Panc1 (cell line): Measurements from ENCODE around the gene F3. TPM values are rescaled to one million over a fixed set of nuclear protein-coding genes. Genes with fewer than 3 reads are reported as not detected.

Experiments
- ATAC-seq: fragments of 200-7000 bp; cut with Tn5 transposase; 2 replicates; pipeline ENCODE4 v1.9.1; 2020; ENCODE audit warnings: mild to moderate bottlenecking, moderate library complexity
- BruUV-seq: library from RNA; stranded (reverse); fragments of 400-500 nt; replicated peaks from 2 replicates; lab custom pipeline; 2021; lab: Mats Ljungman, UMichigan
- CTCF ChIA-PET: fragments of 300-600 bp; sonication (Branson Sonifier 250); formaldehyde crosslinking; loops from one replicate; lab custom pipeline; 2022; ENCODE audit warnings: antibody characterized with exemption; lab: Charles Lee
- POLR2A ChIA-PET: fragments of 300-600 bp; sonication (Branson Sonifier 250); formaldehyde crosslinking; loops from one replicate; lab custom pipeline; 2022; ENCODE audit warnings: antibody characterized with exemption; lab: Charles Lee
- DNase-seq: peaks from one replicate; pipeline ENCODE4 v3.0.0-alpha.2; 2010; ENCODE audit warnings: low read depth, low spot score
- H3K27ac ChIP-seq: 2 replicates; pipeline ENCODE4 v1.5.1; 2011; ENCODE audit warnings: mild to moderate bottlenecking, low read length, inconsistent platforms
- H3K27me3 ChIP-seq: fragments of 200-500 bp; sonication (Bioruptor generic); 2 replicates; pipeline ENCODE4 v1.6.0; 2014; ENCODE audit warnings: low read length, inconsistent platforms; ENCODE audit not compliant: control insufficient read depth, insufficient read depth
- H3K36me3 ChIP-seq: fragments of 200-500 bp; sonication (Bioruptor generic); 2 replicates; pipeline ENCODE4 v1.5.1; 2014; ENCODE audit warnings: inconsistent platforms, mild to moderate bottlenecking, low read length, moderate library complexity; ENCODE audit not compliant: control insufficient read depth, insufficient read depth
- H3K4me1 ChIP-seq: 2 replicates; pipeline ENCODE4 v1.5.1; 2011; ENCODE audit warnings: inconsistent platforms, mild to moderate bottlenecking, low read length, moderate library complexity; ENCODE audit not compliant: control insufficient read depth, insufficient read depth
- H3K4me3 ChIP-seq, 2 experiments: 2 replicates each; pipeline ENCODE4 v1.5.1; 2011 to 2012; ENCODE audit warnings: low read depth in 2 of 2, low read length in 2 of 2, mild to moderate bottlenecking in 2 of 2, inconsistent platforms in 1 of 2, moderate library complexity in 1 of 2
- H3K9me3 ChIP-seq: fragments of 200-500 bp; sonication (Bioruptor generic); 2 replicates; pipeline ENCODE4 v1.5.1; 2014; ENCODE audit warnings: low read depth, mild to moderate bottlenecking, inconsistent platforms, low read length, moderate library complexity; ENCODE audit not compliant: control insufficient read depth, insufficient read depth
- POLR2AphosphoS5 ChIP-seq: IDR thresholded peaks from 2 replicates; pipeline ENCODE4 v1.6.1; 2012; ENCODE audit warnings: mild to moderate bottlenecking, low read depth, low read length, moderate library complexity
- SIN3A ChIP-seq: IDR thresholded peaks from 2 replicates; pipeline ENCODE4 v1.6.1; 2012; ENCODE audit warnings: low read depth, mild to moderate bottlenecking, low read length, moderate library complexity, borderline replicate concordance; ENCODE audit not compliant: insufficient read depth
- TCF7L2 ChIP-seq: IDR thresholded peaks from 2 replicates; pipeline ENCODE4 v1.6.1; 2011; ENCODE audit warnings: mild to moderate bottlenecking, low read depth, low read length, inconsistent platforms
- in situ Hi-C: cut with HindIII; loops from 2 replicates; pipeline ENCODE4 v1.10.0; 2016; ENCODE audit warnings: low sequenced_read_pairs, low pct_unique_long_range_greater_than_20kb
- intact Hi-C: fragments of 100-400 bp; cut with micrococcal nuclease; formaldehyde crosslinking; loops from one replicate; pipeline ENCODE4 v1.10.0; 2022; ENCODE audit not compliant: unreplicated experiment
- total RNA-seq: library from RNA; stranded (reverse); gene quantifications from one replicate; pipeline ENCODE4 v1.2.1, GENCODE V29; 2021; ENCODE audit not compliant: unreplicated experiment
- TF ChIP-seq, protein P1 (sequence below): fragments of 450-650 bp; IDR thresholded peaks from 2 replicates; pipeline ENCODE4 v1.5.1; 2017; ENCODE audit warnings: mild to moderate bottlenecking
- TF ChIP-seq, protein P2 (sequence below), 2 experiments: IDR thresholded peaks; 2 replicates each; pipeline ENCODE4 v1.6.1; 2011 to 2012; ENCODE audit warnings: low read depth in 2 of 2, control low read depth in 1 of 2, low read length in 1 of 2, mild to moderate bottlenecking in 1 of 2, moderate library complexity in 1 of 2; ENCODE audit not compliant: insufficient read depth in 1 of 2

Gene F3
- total RNA-seq, 1 experiment from 2014 or later: 2.6 TPM

DNA sequence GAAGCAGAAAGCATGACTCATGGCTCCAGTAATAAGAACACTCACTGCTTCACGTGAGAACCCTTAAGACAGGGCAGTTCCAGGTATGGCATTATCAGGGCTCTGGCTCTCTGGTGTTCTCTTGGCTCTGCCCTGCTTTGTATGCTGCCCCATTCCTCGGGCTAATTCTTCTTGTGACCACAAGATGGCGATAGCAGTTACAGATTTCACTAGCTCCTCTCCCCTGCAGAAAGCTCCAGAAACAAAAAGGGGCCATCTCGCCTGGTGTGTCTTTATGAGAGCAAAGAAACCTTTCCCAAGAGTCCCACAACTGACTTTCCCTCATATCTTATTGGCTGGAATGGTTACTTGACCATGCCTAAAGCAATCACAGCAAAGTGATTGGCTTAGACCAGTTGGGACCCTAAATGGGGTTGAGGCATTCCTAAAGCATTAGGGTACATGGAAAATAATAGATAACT is 60.1 kb downstream of the F3 start:
- Histone ChIP-seq H3K9me3 (no peaks in the 10 kb centered on the region), H3K4me1 (no peaks in the 10 kb centered on the region), H3K27me3 (no peaks in the 10 kb centered on the region), H3K27ac (no peak overlapping the region), H3K36me3 (no peaks in the 10 kb centered on the region; the same call in 1 of the 2 replicates), H3K4me3 (no peak overlapping the region)
- POLR2A ChIA-PET: no interaction called here
- CTCF ChIA-PET: no interaction called here
- peak; percentile 90 for ATAC-seq
- TF ChIP-seq, protein P1, sequence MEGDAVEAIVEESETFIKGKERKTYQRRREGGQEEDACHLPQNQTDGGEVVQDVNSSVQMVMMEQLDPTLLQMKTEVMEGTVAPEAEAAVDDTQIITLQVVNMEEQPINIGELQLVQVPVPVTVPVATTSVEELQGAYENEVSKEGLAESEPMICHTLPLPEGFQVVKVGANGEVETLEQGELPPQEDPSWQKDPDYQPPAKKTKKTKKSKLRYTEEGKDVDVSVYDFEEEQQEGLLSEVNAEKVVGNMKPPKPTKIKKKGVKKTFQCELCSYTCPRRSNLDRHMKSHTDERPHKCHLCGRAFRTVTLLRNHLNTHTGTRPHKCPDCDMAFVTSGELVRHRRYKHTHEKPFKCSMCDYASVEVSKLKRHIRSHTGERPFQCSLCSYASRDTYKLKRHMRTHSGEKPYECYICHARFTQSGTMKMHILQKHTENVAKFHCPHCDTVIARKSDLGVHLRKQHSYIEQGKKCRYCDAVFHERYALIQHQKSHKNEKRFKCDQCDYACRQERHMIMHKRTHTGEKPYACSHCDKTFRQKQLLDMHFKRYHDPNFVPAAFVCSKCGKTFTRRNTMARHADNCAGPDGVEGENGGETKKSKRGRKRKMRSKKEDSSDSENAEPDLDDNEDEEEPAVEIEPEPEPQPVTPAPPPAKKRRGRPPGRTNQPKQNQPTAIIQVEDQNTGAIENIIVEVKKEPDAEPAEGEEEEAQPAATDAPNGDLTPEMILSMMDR: peak; percentile 80
- no peak for TF ChIP-seq SIN3A
- intact Hi-C loops: loop anchor here (5.0 kb wide), 1 partner anchor 326 kb away; no protein-coding TSS in a partner anchor
- in situ Hi-C loops: no loop called here
- peak; percentile 43 for DNase-seq
- BruUV-seq: no TSS peak

DNA sequence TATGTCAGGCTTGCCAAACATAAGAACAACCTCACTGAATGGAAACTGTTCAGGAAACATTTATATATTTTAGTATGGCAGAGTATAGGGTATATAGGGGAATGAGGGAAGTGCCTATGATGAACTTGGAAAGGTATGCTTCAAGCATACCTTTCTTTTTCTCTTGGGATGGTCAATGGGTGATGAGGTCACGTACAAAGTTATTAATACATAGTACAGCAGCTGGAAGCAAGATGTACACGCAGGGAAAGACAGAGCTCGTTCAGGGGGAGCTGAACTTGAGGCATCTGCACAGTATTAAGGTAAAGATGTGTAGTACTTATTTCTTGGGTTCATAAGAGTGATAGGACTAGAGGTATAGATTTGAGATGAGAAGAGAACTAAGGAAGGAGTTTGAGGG is 61.9 kb downstream of the F3 start:
- DNase-seq (no peak), ATAC-seq (no peak)
- H3K36me3 ChIP-seq: no peaks in the 10 kb centered on the region; the same call in 1 of the 2 replicates
- H3K9me3 ChIP-seq: no peaks in the 10 kb centered on the region
- BruUV-seq: no TSS peak
- CTCF ChIA-PET: no interaction called here
- no peak overlapping the region for H3K4me3 ChIP-seq
- intact Hi-C loops: loop anchor here (5.0 kb wide), 1 partner anchor 328 kb away; no protein-coding TSS in a partner anchor
- TF ChIP-seq, protein P2, sequence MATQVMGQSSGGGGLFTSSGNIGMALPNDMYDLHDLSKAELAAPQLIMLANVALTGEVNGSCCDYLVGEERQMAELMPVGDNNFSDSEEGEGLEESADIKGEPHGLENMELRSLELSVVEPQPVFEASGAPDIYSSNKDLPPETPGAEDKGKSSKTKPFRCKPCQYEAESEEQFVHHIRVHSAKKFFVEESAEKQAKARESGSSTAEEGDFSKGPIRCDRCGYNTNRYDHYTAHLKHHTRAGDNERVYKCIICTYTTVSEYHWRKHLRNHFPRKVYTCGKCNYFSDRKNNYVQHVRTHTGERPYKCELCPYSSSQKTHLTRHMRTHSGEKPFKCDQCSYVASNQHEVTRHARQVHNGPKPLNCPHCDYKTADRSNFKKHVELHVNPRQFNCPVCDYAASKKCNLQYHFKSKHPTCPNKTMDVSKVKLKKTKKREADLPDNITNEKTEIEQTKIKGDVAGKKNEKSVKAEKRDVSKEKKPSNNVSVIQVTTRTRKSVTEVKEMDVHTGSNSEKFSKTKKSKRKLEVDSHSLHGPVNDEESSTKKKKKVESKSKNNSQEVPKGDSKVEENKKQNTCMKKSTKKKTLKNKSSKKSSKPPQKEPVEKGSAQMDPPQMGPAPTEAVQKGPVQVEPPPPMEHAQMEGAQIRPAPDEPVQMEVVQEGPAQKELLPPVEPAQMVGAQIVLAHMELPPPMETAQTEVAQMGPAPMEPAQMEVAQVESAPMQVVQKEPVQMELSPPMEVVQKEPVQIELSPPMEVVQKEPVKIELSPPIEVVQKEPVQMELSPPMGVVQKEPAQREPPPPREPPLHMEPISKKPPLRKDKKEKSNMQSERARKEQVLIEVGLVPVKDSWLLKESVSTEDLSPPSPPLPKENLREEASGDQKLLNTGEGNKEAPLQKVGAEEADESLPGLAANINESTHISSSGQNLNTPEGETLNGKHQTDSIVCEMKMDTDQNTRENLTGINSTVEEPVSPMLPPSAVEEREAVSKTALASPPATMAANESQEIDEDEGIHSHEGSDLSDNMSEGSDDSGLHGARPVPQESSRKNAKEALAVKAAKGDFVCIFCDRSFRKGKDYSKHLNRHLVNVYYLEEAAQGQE (IDR thresholded peaks at IDR 0.05; ENCODE audit: insufficient read depth in 1 of 2, low read depth in 2 of 2, low read length in 1 of 2): no peak
- TF ChIP-seq TCF7L2: no peak
- TF ChIP-seq, protein P1: no peak
- TF ChIP-seq POLR2AphosphoS5: no peak
- TF ChIP-seq SIN3A: no peak
- H3K4me1 ChIP-seq: no peaks in the 10 kb centered on the region
- in situ Hi-C loops: no loop called here
- no peaks in the 10 kb centered on the region for H3K27me3 ChIP-seq
- H3K27ac ChIP-seq: no peak overlapping the region
- POLR2A ChIA-PET: no interaction called here

Other genes with a start within 250 kb of the F3 start
- 40.5 TPM for gene ABCD3, start 123.4 kb downstream of the F3 start, total RNA-seq